ENCODE measurements around the gene COL23A1.

The COL23A1 gene

DNA sequence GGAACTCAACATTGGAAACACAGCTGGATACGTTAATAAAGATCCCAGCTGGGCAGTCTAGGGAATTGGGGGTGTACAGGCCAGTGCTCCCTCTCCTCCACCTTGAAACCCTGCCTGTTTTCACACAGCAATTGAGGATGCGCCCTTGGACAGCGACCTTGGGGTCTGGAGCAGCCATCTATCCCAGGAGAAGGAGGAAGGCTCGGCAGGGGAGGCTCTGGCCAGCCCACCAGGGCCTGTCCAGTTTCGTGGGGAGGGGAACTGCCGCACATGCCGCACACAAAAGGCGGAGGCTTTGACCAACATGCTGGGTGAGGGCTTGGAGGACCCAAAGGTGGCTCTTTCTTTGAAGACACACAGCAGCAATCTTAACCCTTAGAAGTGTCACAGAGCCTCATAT is 1.4 kb downstream of the COL23A1 start:
- no peak for DNase-seq (ENCODE audit: low read depth in 2 of 2)

DNA sequence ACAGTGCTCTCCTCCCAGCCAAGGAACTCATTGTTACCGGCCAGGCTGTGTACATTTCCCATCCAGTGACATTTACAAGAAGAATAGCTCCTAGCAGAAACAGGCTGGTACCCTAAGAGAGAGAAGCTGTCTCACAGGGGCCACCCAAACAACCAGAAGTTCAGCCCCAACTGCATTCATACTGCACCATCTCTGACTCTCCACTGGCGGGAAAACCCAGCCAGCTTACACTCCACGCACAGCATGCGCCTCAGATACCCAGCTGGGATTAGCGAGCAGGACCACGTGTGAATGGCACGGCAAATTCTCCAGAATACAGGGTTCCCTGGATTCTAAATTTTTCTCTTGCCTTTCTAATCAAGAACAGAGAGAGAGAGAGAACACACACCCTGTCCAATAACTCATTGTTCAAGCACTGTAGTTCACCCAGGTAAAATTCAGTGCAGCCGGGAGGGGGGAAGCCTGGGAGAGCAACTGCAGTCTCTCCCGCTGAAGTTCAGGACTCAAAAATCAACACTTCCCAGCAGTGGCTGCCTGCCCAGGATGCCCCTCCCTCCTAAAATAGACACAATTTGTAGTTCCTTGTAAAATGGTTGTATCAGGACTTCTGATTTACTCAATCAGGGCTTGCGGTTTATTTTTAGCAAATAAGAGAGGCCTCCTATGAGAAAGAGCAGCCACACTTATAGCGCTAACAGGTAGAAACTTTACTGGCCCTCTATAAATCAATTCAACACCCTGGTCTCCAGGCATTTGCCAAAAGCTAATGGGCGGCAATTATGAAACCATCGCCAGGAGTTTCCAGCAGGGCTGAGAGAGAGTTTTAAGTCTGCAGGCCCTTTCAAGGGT is 2.2 kb downstream of the COL23A1 start:
- DNase-seq (ENCODE audit: low read depth in 2 of 2) = no peak

DNA sequence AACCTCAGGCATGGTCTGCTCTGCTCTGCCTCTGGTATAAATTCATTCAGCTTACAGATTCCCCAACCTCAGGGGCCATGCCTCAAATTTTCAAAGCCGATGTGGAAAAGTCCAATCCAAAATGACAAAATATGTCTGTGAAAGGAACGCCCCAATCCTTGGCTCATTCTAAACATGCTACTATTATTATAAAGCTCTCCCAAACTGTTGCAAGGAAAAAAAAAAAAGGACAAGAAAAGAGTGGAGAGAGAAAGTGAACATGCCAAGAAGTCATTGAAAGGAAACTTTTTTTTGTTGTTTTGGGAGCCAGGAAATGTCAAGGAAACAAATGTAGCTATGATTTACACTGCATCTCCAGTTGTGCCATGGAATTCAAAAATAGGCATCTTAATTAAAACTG is 3.8 kb downstream of the COL23A1 start:
- DNase-seq (ENCODE audit: low read depth in 2 of 2) = no peak

DNA sequence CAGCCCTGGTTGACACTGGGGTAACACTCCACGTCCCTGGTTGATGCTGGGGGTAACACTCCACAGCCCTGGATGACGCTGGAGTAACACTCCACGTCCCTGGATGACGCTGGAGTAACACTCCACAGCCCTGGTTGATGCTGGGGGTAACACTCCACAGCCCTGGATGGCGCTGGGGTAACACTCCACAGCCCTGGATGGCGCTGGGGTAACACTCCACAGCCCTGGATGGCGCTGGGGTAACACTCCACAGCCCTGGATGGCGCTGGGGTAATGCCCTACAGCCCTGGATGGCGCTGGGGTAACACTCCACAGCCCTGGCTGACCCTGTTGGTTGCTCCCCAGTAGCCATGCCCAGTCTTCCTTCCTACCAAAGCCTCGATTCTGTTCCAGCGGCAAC is 4.8 kb downstream of the COL23A1 start:
- DNase-seq (ENCODE audit: low read depth in 2 of 2) = peak in 1 of 2 donors; percentile 20

DNA sequence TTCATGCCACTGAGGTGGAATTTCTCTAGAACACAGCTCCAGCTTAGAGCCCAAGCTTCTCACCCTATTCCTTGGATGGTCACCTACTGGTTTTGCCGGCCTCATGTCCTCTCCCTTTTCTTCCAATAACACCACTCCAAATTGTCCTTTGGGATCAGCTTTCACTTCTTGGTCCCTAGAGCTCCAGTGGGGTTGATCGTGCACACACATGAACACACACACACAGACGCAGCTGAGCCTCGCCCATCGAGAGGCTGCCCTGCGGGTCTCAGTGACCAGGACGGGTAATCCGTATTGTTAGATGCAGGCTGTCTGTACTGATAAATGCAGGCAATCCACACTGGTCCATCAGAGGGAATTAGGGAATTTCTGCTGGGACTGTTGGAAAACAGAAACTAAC is 6.9 kb downstream of the COL23A1 start:
- no peak for DNase-seq (ENCODE audit: low read depth in 2 of 2)

DNA sequence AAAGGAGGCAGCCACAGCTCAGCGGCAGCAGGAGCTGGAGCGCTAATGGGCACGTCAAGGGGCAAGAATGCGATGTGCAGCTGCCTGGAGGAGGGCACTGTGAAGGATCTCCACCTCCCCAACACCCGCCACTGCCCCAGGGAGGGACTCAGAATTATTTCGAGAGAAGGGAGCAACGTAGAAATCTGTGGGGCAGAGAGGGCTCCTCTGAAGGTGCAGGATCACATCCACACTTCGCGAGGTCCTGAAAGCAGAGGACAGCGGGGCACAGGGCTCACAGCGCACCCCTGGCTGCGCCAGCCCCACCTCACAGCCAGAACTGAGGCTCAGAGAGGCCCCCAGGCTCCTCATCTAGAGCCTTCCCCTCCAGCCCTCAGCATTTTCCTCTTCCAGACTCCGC is 7.9 kb downstream of the COL23A1 start:
- DNase-seq (ENCODE audit: low read depth in 2 of 2) = no peak

DNA sequence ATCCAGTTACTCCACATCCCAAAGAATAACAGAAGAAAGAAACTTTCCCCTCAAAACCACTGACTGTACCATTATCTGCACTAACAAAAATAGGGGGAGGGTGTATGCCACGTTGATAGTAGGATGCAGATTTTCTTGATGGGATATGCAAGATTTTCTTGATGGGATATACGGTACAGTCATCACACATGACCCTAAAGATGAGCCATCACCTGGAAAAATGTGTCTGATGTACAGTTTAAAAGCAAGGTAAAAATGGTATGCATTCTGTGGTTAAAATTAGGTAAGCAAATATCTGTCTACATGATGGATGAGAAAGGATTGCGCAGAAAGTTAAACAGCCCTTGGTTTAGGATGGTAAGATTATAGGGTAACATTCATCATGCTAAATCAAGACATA is 8.6 kb downstream of the COL23A1 start:
- no peak for DNase-seq (ENCODE audit: low read depth in 2 of 2)

DNA sequence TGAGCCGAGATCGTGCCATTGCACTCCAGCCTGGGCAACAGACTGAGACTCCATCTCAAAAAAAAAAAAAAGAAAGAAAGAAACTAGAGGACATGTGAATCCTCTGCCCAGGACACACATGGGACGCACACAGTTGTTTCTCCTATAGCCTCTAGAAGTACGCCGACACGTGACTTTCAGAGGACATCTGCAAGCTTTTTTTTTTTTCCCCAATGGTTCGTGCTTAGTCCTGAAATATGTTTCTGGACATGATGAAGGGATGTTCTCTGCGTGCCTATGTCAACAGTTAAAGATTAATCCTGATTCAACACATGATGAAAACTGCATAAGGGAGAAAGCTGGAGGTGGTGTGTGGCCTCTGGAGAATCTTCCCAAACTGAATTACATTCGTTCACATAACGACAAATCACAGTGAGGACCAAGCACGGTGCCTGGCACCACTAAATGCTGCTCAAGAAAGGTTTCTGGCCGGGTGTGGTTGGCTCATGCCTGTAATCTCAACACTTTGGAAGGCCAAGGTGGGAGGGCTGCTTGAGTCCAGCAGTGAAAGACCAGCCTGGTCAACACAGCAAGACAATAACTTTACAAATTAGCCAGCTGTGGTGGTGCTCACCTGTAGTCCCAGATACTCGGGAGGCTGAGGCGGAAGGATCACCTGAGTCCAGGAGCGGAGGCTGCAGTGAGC is 9.8 kb downstream of the COL23A1 start:
- no peak for DNase-seq (ENCODE audit: low read depth in 2 of 2)

DNA sequence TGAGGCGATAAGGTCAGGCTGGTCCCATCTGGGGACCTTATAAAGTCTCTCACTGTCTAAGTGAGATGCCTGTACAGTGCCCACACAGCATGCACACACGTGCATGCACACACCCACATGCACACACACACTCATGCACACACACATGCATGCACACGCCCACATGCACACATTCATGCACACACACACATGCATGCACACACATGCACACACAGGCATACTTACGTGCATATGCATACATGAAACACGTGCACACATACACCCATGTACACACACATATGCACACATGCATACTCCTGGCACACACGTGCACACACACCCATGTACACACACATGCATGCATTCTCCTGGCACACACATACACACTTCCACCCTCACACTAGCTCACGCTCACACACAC is 12.2 kb downstream of the COL23A1 start:
- no peak for DNase-seq (ENCODE audit: low read depth in 2 of 2)

DNA sequence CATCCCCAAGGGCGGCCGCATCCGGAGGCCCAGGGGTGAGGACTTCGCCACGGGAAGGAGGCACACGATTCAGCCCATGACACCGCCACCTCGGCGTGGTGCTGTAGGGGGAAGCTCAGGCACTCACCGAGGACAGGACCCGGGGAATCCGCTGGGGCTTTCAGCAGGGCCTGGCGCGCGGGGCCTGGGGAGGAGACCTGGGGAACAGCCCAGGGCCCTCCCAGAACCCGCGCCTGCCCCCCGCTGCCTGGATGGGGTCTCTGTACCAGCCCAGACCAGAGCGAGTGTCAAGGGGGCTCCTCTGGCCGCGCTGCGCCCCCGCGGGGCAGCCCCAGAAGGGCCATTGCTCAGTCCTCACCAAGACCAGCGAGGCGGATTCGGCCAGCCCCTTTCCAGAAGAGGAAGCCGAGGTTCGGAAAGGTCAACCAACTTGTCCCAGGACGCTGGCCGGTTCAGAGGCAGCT is 12.8 kb downstream of the COL23A1 start:
- no peak for DNase-seq (ENCODE audit: low read depth in 2 of 2)

DNA sequence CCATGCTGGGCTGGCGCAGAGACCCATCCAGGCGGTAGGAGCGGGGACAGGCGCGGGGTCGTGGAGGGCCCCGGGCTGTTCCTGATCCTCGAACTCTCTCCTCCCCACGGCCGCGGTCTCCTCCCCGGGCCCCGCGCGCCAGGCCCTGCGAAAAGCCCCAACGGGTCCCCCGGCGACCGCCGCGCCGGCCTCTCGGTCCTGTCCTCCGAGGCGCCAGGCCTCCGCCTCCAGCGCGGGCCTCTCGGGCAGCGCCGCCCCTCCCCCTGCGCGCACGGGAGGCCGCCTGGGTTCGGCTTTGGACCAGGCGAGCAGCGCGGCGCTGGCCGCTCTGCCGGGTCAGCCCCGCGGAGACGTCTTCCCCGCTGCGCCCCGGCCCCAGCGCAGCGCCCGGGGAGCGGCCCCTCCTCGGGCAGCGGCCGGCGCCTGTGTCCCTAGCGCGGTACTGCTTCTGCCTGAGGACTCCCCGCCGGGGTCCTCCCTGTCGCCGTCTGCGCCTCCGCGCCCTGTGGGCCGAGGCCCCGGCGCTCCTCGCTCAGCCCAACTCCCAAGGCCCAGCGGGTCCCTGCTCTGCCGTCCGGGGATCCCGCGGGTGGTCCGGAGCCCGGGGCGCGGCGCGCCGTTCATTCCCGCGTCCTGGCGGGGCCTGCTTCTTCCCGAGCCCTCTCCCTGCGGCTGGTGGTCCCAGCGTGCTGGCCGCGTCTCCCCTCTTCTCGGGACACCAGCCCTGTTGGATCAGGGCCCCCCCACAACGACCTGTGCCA is 13.4 kb downstream of the COL23A1 start:
- no peak for DNase-seq (ENCODE audit: low read depth in 2 of 2)

DNA sequence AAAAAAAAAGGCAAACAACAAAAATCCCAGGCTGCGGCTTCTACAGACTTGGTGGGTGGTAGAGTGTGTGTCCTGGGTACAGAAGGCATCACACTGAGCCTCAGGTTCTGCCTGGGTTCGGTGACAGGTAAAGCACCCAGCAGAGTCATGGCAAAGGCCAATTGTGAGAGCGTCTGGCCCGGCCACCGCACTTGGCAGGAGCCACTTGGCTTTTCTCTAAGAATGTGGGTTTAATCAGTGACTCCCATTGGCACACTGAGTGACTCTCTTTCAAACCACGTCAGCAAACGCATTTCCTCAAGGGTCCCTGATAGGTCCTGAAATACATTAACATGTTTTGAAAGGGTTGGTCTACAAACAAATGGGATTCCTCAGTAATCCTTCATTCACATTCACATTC is 17.0 kb downstream of the COL23A1 start:
- DNase-seq (ENCODE audit: low read depth in 2 of 2) = no peak

DNA sequence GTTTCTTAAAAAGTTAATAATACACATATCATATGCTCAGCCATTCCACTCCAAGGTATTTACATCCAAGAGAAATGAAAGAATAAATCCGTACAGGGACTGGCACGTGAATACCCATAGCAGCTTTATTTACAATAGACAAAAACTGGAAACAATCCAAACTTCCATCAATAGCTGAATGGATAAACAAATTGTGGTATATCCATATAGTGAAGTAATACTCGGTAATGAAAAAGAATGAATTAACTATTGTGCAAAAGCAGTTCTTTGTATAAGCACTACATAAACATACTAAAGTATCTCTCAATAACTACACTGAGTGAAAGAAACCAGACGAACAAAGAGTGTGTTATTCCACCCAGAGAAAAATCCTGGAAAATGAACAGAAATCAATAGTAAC is 17.6 kb downstream of the COL23A1 start:
- DNase-seq (ENCODE audit: low read depth in 2 of 2) = no peak

DNA sequence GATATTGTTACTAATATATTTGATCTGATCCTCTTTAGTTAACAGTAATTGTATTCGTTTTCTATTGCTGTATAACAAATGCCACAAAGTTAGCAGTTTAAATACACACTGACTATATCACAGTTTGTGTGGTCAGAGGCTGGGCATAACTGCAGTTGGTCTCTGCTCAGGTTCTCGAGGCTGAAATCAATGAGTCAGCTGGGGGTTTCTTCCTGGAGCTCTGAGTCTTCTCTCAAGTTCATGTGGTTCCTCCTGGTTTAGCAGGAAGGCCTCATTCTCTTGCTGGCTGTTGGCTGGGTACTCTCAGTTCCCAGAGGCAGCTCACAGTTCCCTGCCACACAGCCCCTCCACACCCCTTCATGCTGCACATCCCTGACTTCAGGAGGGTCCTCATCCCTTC is 20.7 kb downstream of the COL23A1 start:
- DNase-seq (ENCODE audit: low read depth in 2 of 2) = no peak

DNA sequence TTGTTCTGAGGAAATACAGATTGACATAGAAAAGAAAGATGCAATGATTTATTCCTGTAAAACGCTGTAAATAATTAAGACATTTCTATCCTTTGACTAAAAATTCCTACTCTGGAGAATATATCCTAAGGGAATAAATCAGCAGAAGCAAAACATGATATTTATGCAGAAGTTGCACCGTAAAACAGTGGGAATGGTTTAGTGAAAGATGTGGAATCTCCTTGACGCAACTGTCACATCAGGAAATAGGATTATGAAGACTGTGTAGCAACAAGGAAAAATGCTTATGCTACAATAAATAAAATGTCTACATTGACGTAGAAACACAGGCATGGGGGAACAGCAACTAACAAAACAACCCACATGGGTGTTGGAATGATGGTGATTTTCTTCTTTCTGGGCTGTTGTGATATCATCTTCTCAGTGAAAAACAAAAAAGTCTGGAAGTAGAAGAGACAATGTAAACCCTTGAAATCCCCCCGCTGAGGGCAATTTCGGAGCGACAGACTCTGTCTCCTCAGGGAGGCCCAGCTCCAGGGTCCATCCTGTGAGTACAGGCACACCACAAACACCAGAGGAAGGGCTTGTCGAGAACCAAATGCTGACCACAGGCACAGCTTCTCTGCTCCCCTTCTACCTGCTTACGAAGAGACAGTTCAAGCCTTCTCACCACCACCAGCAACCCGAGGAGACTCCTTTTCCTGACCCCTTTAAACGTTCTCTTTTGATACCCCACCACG is 25.2 kb downstream of the COL23A1 start:
- no peak for DNase-seq (ENCODE audit: low read depth in 2 of 2)

DNA sequence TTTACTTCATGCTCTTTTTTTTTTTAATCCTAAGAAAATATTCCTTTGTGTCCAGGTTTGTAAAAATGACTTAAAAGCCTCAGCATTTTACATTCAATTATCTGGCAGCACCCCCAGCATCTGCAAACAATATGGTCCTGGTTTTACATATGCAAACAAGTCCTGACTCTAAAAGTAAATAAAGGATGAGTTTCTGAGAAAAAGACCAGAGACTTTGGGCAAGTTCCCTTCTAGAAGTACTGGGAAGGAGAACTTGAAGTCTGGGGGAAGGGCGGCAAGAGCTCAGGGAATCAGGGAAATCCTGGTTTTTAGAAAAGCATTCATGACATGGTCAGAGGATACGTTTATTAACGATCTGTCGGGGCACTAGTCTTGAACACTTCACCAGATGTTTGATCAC is 25.8 kb downstream of the COL23A1 start:
- DNase-seq (ENCODE audit: low read depth in 2 of 2) = no peak

DNA sequence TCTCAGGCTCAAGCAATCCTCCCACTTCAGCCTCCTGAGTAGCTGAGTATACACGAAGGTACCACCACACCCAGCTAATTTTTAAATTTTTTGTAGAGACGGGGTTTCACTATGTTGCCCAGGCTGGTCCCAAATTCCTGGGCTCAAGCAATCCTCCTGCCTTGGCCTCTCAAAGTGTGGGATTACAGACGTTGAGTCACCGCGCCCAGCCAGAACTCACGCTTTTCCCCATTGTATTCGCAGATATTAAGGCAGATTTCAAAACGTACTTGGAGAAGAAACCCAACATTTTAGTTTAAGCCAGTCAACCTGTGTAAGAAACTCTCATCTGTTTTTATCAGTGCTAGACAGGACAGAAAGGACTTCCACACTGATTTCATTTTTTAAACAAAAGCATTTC is 26.6 kb downstream of the COL23A1 start:
- no peak for DNase-seq (ENCODE audit: low read depth in 2 of 2)

DNA sequence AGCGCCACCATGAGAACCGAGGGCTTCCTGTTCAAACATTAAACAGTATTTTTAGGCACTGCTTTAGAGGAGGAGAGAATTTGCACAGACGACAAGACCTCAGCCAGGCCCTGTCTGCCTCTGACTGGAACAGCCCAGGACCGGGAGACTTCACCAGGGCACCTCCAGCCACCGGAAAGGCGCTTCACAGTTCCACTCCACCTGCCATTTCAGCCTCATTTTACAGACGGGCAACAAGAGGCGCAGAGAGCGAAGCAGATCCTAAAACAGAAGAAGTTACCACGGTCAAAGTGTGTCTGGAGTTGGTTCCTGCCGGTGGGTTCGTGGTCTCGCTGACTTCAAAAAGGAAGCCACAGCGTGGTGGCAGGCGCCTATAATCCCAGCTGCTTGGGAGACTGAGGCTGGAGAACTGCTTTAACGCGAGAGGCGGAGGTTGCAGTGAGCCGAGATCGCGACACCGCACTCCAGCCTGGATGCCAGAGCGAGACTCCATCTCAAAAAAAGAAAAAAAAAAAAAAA is 28.4 kb downstream of the COL23A1 start:
- DNase-seq (ENCODE audit: low read depth in 2 of 2) = no peak

DNA sequence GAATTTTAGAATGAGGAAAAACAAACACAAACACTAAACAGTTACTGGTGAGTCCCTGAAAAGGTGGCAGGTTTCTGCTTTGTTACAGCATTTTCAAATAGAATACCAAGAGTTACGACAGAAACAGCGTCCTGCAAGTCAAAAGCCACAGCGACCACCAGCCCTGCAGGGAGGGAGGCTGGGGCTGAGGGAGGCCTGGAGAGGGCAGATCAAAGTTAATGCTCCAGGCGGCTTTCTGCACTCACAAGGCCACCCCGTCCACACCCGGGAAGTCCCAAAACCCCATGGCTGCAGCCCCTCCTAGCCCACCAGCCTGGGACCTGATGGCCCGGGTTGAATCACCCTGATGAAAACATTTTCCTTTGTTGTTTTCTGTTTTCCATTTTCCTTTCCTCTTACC is 29.3 kb downstream of the COL23A1 start:
- DNase-seq (ENCODE audit: low read depth in 2 of 2) = no peak

DNA sequence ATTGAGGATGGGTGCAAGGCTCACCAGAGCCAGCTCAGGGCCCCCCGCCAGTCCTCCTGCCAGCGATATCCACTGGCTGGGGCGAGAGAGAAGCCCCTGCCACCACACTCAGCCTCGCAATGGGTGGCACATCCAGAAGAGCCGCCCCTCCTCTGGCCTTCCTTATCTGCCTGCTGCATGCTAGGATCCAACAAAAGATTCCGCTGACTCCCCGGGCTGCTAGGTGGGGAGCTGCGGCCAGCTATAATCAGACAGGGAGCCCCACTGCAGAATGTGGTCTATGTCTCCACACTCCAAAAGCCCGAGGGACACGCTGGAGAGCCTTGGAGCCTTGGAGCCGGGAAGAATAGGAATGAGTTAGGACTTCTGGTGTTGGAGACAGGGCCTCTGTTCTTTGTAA is 32.8 kb downstream of the COL23A1 start:
- no peak for DNase-seq (ENCODE audit: low read depth in 2 of 2)

DNA sequence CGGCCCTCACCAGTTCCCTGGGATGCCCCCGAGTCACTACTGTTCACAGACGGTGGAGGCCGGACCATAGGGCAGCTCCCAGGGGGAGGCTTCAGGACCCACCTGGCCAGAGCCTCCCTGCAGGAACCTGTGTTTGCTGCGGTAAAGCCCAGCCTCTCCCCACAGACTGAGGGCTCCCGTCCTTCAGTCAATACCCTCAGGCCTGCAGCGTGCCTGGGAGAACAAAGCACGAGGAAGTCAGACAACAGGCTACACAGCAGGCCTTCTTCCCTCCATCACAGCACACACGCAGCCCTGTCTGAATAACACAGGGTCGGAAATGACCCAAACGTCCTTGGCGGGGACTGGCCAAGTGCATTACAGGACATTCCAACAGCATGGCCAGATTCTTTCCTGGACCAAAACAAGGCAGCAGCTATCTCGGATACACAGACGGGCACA is 34.4 kb downstream of the COL23A1 start:
- DNase-seq (ENCODE audit: low read depth in 2 of 2) = no peak

DNA sequence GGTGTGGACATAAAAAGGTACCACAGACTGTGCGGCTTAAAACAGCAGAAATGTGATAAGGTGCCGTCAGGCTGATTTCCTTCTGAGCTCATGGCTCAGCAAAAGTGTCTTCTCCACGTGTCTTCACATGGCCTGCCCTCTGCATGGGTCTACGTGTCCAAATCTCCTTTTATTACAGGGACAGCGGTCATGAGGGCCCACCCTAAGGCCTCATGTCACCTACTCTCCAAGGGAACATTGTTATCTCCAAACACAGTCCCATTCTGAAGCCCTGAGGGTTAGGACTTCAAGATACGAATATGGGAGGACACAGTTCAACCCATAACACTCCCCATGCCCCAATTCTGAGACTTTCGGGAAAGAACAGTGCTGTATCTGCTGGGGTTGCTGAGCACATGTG is 35.2 kb downstream of the COL23A1 start:
- no peak for DNase-seq (ENCODE audit: low read depth in 2 of 2)
